Duodenal mucosa (tissue), 2 donors: ENCODE results near the gene CACNB4.

ENCODE experiments used
- H3K27ac ChIP-seq: one replicate; pipeline ENCODE4 v1.7.0; 2013; ENCODE audit warnings: low read depth, low read length
- H3K27me3 ChIP-seq, 2 donors: one replicate each; pipeline ENCODE4 v1.7.0; 2013; ENCODE audit warnings: low read length in 2 of 2, control low read depth in 1 of 2; ENCODE audit not compliant: insufficient read depth in 2 of 2, control insufficient read depth in 1 of 2
- H3K36me3 ChIP-seq, 2 donors: one replicate each; pipeline ENCODE4 v1.7.0; 2013; ENCODE audit warnings: low read length in 2 of 2, control low read depth in 1 of 2; ENCODE audit not compliant: insufficient read depth in 2 of 2, control insufficient read depth in 1 of 2
- H3K4me1 ChIP-seq, 2 donors: one replicate each; pipeline ENCODE4 v1.7.0; 2013; ENCODE audit warnings: low read length in 2 of 2, control low read depth in 1 of 2; ENCODE audit not compliant: insufficient read depth in 2 of 2, control insufficient read depth in 1 of 2
- H3K4me3 ChIP-seq, 2 donors: one replicate each; pipeline ENCODE4 v1.7.0; 2013; ENCODE audit warnings: low read length in 2 of 2, low read depth in 1 of 2
- H3K9ac ChIP-seq, 2 donors: one replicate each; pipeline ENCODE4 v1.7.0; 2013; ENCODE audit warnings: low read length in 2 of 2, low read depth in 1 of 2
- H3K9me3 ChIP-seq, 2 donors: one replicate each; pipeline ENCODE4 v1.7.0; 2013; ENCODE audit warnings: low read length in 2 of 2, control low read depth in 1 of 2; ENCODE audit not compliant: control insufficient read depth in 1 of 2

CACNB4 gene

DNA sequence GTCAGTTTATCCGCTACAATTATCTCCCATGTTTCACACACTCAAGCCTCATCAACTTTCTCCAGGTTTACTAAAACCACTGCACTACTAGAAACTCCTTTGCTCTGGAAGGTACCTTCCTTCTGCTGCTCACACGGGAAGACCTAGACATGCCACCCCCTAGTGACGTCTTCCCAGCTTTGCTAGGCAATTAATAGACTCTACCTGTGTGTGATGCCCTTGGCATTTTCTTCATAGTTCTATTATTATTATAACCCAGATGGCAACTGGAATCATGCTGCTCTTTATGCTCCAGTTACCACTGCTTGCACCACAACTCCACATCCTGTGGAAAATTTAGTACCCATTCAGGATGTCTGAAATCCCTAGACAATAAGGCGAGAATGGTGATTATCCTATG is 42.4 kb downstream of the CACNB4 start:
- no peak overlapping the region for H3K27ac ChIP-seq
- H3K4me1 ChIP-seq = no peaks in the 10 kb centered on the region
- H3K9ac ChIP-seq = no peak overlapping the region
- H3K4me3 ChIP-seq = no peak overlapping the region
- no peaks in the 10 kb centered on the region for H3K27me3 ChIP-seq
- H3K9me3 ChIP-seq = no peaks in the 10 kb centered on the region
- H3K36me3 ChIP-seq = no peaks in the 10 kb centered on the region

DNA sequence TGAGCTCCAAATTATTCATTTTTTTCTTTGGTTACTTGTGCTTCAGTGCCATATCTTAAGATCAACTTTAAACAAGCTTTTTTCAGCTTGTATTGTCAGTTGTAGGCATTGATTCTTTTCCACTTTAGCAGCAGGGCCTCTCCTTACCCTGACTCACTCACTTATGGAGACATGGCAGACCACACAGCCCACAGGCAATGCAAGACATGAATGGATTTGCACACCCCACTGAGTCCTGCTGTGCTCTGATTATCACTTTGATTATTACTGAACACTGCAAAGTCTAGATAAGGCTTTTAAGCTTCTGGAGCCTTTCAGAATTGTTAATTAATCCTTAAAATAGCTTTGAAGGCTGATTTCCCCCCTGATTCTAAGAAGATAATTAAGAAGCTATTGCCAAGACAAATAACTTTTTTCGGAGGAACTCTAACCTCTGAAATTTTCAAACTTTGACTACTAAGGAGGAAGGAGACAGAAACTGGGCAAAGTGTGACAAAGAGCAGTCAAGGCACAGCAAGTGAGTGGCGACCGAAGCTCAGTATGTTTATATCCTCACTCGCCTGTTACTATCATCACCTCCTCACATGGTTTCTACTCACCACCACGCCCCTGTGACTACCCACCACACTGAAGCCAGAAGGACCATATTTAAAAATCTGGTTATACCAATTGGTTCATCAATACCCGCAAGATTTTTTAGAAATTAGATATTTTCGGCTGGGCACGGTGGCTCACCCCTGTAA is 43.3 kb downstream of the CACNB4 start:
- Histone ChIP-seq H3K27me3 (no peaks in the 10 kb centered on the region), H3K9me3 (no peaks in the 10 kb centered on the region), H3K4me3 (no peak overlapping the region), H3K27ac (no peak overlapping the region), H3K9ac (no peak overlapping the region), H3K36me3 (no peaks in the 10 kb centered on the region), H3K4me1 (no peaks in the 10 kb centered on the region)

DNA sequence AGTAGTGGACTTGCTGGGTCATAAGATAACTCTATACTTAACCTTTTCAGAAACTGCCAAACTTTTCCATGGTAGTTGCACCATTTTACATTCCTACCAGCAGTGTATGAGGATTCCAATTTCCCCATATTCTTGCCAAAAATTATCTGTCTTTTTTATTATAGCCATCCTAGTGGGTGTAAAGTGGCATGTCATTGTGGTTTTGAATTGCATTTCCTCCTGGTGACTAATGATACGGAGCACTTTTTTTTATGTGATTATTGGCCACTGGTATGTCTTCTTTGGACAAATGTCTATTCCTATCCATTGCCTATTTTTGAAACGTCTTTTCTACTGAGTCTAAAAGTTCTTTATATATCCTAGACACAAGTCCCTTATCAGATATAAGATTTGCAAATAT is 44.3 kb downstream of the CACNB4 start:
- H3K9me3 ChIP-seq = no peaks in the 10 kb centered on the region
- H3K4me1 ChIP-seq = no peaks in the 10 kb centered on the region
- no peak overlapping the region for H3K9ac ChIP-seq
- no peaks in the 10 kb centered on the region for H3K27me3 ChIP-seq
- no peak overlapping the region for H3K4me3 ChIP-seq
- H3K27ac ChIP-seq = no peak overlapping the region
- H3K36me3 ChIP-seq = no peaks in the 10 kb centered on the region

DNA sequence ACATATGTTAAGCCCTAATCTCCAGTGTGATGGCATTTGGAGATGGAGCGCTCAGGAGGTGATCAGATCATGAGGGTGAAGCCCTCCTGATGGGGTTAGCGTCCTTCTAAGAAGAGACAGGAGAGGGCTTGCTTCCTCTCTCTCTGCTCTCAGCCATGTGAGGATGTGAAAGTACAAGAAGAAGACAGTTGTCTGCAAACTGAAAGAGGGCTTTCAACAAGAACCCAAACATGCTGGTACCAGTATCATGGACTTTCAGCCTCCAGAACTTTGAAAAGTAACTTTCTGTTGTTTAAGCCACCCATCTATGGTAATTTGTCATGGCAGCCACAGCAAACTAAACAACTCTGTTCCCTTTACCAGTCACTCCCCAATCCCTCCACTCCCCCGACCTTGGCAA is 47.4 kb downstream of the CACNB4 start:
- Histone ChIP-seq H3K9ac (no peak overlapping the region), H3K27ac (no peak overlapping the region), H3K4me3 (no peak overlapping the region), H3K27me3 (no peaks in the 10 kb centered on the region), H3K4me1 (no peaks in the 10 kb centered on the region), H3K9me3 (no peaks in the 10 kb centered on the region), H3K36me3 (no peaks in the 10 kb centered on the region)

DNA sequence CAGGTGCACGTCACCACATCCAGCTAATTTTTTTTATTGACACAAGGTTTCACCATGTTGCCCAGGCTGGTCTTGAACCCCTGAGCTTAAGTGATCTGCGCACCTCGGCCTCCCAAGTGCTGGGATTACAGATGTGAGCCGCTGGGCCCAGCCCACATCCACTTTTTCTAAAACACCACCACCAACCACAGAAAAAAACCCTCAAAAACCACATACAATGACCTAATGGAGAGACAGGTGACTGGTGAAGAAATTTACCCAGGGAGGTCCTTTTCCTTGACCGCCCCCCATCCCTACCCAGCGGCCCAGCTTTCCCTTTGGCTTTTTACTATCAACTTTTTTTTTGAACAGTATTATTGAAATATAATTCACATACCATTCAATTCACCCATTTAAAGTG is 47.9 kb downstream of the CACNB4 start:
- Histone ChIP-seq H3K36me3 (no peaks in the 10 kb centered on the region), H3K4me1 (no peaks in the 10 kb centered on the region), H3K9ac (no peak overlapping the region), H3K9me3 (no peaks in the 10 kb centered on the region), H3K27ac (no peak overlapping the region), H3K27me3 (no peaks in the 10 kb centered on the region), H3K4me3 (no peak overlapping the region)

DNA sequence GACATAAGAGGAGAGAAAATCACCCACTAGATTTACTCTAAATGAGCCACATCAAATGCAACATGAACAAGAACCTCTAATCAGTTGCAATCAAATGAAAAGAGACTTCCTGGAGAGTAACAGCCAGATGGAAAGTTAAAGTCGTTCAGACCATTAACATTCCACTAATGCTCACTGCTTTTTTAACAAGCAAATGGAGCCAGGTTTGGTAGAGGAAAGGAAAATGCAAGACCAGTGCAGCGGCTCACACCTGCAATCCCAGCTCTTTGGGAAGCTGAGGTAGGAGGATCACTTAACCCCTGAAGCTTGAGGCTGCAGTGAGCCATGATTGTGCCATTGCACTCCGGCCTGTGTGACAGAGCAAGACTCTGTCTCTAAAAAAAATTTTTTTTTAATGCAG is 48.5 kb downstream of the CACNB4 start:
- no peaks in the 10 kb centered on the region for H3K27me3 ChIP-seq
- no peaks in the 10 kb centered on the region for H3K4me1 ChIP-seq
- no peaks in the 10 kb centered on the region for H3K9me3 ChIP-seq
- no peak overlapping the region for H3K27ac ChIP-seq
- no peak overlapping the region for H3K4me3 ChIP-seq
- H3K36me3 ChIP-seq = no peaks in the 10 kb centered on the region
- H3K9ac ChIP-seq = no peak overlapping the region

DNA sequence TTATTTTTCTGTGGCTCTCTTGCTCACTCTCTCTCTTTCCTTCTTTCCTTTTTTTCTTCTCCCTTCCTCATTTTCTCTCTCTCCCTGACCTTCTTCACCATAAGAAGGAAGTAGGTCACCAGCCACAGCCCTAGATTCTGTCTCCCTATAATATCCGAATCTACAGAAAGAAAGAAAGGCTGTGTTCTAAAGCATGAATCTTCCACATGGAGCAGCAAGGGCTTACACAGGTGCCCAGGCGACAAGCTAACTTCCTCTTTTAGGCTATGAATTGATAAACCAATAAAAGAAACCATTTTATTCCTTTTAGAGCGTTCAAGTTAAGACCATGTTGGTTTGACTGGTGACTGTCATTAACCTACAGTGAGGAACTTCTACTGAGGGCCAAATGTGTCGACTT is 49.3 kb downstream of the CACNB4 start:
- Histone ChIP-seq H3K4me3 (no peak overlapping the region), H3K27ac (no peak overlapping the region), H3K4me1 (no peaks in the 10 kb centered on the region), H3K27me3 (no peaks in the 10 kb centered on the region), H3K9me3 (no peaks in the 10 kb centered on the region), H3K36me3 (no peaks in the 10 kb centered on the region), H3K9ac (no peak overlapping the region)

DNA sequence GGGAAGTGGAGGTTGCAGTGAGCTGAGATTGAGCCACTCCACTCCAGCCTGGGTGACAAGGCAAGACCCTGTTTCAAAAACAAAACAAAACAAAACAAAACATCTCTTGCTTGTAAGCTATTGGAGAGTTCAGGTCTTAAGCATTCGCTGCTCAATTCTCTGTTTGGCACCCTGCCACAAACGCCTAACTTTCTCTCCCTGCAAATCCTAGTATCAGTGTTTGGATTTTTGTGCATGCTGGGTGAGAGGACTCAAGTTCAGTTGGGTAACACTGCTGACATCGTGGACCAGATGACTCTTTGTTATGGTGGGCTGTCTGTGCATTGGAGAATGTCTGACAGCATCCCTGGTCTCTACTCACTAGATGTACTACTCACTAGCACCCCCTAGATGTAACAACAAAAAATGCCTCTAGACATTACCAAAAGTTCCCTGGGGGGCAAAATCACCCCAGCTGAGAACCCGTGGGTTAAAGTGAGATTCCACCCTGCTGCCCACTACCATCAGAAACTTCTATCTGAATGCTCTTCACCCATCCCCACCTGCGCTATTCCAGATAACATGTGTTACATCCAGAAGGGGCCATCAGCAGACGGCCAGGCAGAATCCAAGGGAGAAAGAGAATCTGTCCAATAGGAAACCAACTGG is 50.9 kb downstream of the CACNB4 start:
- Histone ChIP-seq H3K4me3 (no peak overlapping the region), H3K27me3 (no peaks in the 10 kb centered on the region), H3K9ac (no peak overlapping the region), H3K36me3 (no peaks in the 10 kb centered on the region), H3K9me3 (no peaks in the 10 kb centered on the region), H3K4me1 (no peaks in the 10 kb centered on the region), H3K27ac (no peak overlapping the region)

DNA sequence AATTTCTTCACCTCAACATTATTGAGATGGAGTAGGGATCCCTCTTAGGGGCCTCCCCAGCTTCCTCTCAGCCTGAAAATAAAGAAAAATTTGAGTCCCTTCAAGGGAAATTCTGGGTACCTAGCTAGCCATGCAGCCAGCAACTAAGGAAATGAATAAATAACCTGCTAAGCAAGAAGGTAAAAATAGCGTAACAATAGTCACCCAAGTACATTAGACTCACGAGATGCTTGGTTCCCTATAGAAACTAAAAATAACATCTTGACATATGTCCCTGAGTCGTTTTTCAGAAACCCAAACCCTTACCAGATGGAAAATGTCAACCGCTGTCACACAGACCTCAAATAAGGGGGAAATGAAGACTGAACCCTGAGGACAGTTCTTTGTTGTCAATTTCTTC is 51.9 kb downstream of the CACNB4 start:
- H3K9me3 ChIP-seq = no peaks in the 10 kb centered on the region
- H3K27ac ChIP-seq = no peak overlapping the region
- no peak overlapping the region for H3K4me3 ChIP-seq
- H3K4me1 ChIP-seq = no peaks in the 10 kb centered on the region
- H3K9ac ChIP-seq = no peak overlapping the region
- H3K36me3 ChIP-seq = no peaks in the 10 kb centered on the region
- no peaks in the 10 kb centered on the region for H3K27me3 ChIP-seq

DNA sequence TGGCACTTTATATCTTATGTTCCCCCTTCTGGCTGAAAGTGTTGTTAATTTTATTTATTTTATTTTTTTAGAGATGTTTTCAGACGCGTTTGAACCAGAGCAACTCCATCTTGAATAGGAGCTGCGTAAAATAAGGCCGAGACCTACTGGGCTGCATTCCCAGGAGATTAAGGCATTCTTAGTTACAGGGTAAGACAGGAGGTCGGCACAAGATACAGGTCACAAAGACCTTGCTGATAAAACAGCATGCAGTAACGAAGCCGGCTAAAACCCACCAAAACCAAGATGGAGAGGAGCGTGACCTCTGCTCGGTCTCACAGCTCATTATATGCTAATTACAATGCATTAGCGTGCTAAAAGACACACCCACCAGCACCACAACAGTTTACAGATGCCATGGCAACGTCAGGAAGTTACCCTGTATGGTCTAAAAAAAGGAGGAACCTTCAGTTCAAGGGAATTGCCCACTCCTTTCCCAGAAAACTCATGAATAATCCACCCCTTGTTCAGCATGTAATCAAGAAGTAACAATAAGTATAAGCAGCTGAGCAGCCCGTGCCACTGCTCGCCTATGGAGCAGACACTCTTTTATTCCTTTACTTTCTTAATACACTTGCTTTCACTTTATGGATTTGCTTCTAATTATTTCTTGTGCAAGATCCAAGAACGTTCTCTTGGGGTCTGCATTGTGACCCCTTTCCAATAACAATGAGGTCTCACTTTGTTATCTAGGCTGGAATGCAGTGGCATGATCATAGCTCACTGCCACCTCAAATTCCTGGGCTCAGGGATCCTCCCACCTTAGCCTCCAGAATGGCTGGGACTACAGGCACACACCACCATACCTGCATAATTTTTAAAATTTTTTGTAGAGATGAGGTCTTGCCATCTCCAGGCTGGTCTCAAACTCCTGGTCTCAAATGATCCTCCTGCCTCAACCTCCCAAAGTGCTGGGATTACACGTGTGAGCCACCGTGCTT is 55.9 kb downstream of the CACNB4 start:
- H3K4me3 ChIP-seq = no peak overlapping the region
- no peak overlapping the region for H3K9ac ChIP-seq
- H3K27me3 ChIP-seq = no peaks in the 10 kb centered on the region
- H3K4me1 ChIP-seq = peaks cover 0 to 8% of the 10 kb centered on the region in 2 donors
- H3K36me3 ChIP-seq = no peaks in the 10 kb centered on the region
- no peaks in the 10 kb centered on the region for H3K9me3 ChIP-seq
- no peak overlapping the region for H3K27ac ChIP-seq
